Kidney epithelial cell (primary cell): ENCODE data around the gene NPC2. TPM values are rescaled to one million over a fixed set of nuclear protein-coding genes. Genes with fewer than 3 reads are reported as not detected.

Experiments used
- DNase-seq: peaks from one replicate; pipeline ENCODE4 v3.0.0-alpha.2; 2010; ENCODE audit warnings: low read depth
- H3K27me3 ChIP-seq: 2 replicates; pipeline ENCODE4 v1.6.0; 2011; ENCODE audit warnings: low read length; ENCODE audit not compliant: control insufficient read depth, insufficient read depth
- H3K36me3 ChIP-seq: 2 replicates; pipeline ENCODE4 v1.5.1; 2011; ENCODE audit warnings: low read length; ENCODE audit not compliant: control insufficient read depth, insufficient read depth
- H3K4me3 ChIP-seq: 2 replicates; pipeline ENCODE4 v1.5.1; 2011; ENCODE audit warnings: low read depth, mild to moderate bottlenecking, control low read depth, low read length
- total RNA-seq: library from RNA; depleted of rRNA; stranded (reverse); fragments of >200 nt; gene quantifications from 2 replicates; pipeline ENCODE4 v1.2.3, GENCODE V29; 2015
- TF ChIP-seq, protein P1 (sequence below): IDR thresholded peaks from 2 replicates; pipeline ENCODE4 v1.5.1; 2011; ENCODE audit warnings: mild to moderate bottlenecking, moderate library complexity, low read length, control low read depth, inconsistent platforms; ENCODE audit not compliant: insufficient read depth, poor library complexity, severe bottlenecking

NPC2 gene
- total RNA-seq, 1 donor from 2014 or later: 415 TPM

DNA sequence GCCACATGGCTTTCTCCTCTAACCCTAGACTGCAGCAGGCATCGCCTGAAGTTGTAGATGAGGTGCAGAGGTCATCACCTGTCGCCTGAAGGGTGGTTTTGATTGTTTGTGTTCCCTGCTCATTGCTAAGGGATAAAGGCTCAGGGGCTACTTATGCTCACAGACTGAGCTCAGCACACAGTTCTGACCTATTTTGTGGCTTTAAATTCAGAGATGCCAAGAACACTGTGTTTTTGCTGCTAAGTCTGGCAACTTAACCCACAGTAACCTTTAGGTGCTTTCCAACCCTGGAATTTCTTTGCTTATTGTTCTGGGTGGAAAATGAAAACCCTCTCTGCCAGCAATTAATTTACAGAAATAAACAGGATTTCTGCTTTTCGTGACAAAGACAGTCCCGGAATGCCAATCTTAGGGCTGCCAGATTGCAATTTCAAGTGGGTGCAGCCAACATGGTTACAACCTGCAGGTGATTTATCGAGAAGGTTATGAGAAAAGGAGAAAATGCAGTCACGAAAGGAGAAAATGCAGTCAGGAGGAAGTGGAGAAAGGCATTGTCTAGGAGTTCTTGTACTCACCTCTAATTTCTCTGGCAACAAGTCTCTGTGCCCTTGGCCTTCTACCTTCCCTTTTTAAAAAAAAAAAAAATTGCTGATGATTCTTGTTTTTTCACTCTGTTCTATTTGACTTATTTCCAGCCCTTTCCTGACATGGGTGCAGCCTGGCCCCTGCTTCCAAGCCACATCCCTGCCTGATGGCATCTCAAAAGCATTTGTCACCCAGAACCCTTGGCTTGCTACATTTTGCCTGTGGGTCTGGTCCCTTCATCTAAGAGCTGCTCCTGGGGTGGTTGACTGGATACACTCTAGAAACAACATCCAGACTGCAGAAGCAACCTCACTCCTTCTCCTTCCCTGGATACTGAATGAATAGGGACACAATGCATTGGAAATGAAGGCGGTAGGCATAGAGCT is 23.3 kb downstream of the NPC2 start:
- no peaks in the 10 kb centered on the region for H3K27me3 ChIP-seq
- TF ChIP-seq, protein P1, sequence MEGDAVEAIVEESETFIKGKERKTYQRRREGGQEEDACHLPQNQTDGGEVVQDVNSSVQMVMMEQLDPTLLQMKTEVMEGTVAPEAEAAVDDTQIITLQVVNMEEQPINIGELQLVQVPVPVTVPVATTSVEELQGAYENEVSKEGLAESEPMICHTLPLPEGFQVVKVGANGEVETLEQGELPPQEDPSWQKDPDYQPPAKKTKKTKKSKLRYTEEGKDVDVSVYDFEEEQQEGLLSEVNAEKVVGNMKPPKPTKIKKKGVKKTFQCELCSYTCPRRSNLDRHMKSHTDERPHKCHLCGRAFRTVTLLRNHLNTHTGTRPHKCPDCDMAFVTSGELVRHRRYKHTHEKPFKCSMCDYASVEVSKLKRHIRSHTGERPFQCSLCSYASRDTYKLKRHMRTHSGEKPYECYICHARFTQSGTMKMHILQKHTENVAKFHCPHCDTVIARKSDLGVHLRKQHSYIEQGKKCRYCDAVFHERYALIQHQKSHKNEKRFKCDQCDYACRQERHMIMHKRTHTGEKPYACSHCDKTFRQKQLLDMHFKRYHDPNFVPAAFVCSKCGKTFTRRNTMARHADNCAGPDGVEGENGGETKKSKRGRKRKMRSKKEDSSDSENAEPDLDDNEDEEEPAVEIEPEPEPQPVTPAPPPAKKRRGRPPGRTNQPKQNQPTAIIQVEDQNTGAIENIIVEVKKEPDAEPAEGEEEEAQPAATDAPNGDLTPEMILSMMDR: no peak
- no peak overlapping the region for H3K4me3 ChIP-seq
- peaks cover 4% of the 10 kb centered on the region for H3K36me3 ChIP-seq
- DNase-seq: no peak

DNA sequence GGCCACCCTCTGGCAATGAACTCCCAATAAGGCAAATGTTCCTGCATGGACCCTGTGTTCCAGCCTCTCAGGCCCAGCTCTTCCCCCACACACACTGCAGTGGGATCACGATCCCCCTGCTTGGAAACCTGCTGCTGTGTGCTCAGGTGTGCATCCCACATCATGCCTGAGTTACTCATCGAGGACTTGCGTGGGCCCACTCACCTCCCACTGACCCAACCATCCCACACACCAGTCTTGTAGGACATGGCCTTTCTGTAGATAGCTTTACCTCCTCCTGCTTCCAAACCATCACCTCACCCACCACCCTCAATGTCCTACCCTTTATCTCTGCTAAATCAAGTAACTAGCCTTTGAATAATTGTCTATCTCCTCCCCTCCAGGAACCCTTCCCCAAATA is 24.6 kb downstream of the NPC2 start:
- Histone ChIP-seq H3K36me3 (no peaks in the 10 kb centered on the region), H3K4me3 (no peak overlapping the region), H3K27me3 (peaks cover 2% of the 10 kb centered on the region)
- TF ChIP-seq, protein P1: no peak
- DNase-seq: no peak

DNA sequence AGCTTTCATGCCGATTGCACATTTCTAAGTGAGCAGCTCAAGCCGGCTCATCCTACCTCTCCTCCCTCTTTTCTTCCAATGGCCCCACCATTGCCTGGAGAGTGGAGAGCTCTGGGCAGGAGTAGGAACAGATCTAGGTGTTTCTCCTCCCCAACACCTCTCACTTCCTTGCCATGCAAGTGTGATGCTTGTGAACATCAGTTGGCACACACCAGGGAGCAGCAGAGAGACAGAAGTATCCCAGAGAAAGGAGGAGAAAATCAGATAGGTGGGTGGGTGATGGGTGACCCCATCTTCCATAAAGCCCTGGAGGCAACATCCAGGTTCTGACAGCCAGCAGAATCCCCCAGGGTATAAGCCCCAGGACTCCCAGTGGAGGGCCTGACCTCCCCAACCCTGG is 27.8 kb downstream of the NPC2 start:
- H3K27me3 ChIP-seq: peaks cover 5% of the 10 kb centered on the region
- TF ChIP-seq, protein P1: no peak

DNA sequence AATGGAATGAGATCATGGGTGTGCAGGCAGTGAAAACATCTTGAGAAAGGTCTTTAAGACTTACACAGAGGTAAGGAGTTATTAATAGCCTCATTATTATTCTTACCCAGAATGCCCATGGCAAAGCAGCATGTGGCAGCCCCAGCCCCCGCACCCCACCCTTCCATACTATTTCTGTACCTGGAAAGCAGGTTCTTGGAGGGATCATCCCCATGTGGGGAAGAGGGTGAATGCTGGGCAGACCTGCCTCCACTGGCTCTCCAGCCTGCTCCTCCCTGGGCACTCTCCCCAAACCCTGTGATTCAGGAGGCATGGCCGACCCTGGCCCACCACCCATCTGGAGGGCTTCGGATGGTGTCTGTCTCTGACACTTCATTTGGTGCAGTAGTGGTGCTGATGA is 28.3 kb downstream of the NPC2 start:
- Histone ChIP-seq H3K36me3 (no peaks in the 10 kb centered on the region), H3K27me3 (peaks cover 5% of the 10 kb centered on the region), H3K4me3 (no peak overlapping the region)
- no peak for DNase-seq
- TF ChIP-seq, protein P1: no peak

More for the DNA sequence above, 27.8 kb downstream of the NPC2 start:
- Histone ChIP-seq H3K4me3 (no peak overlapping the region), H3K36me3 (no peaks in the 10 kb centered on the region)
- DNase-seq: no peak

DNA sequence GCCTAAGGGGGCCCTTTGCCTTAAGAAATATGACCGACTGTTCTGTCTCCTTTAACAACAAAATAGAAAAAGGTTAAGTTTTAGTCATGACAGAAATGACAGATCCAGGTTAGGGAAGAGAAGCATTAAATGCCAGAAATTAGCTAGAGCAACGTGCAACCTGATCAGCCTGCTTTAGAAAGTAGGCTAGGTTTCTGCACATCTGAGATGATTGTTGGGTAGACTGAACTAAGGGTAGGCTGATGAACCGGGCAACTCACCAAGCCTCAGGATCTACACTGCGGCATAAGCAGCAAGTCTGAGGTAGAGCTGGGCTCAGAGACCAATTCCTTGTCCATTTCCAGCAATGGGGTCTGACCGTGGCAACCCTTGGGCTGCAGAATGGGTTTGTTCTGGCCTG is 29.4 kb downstream of the NPC2 start:
- no peak for DNase-seq
- Histone ChIP-seq H3K36me3 (no peaks in the 10 kb centered on the region), H3K4me3 (no peak overlapping the region), H3K27me3 (peaks cover 8% of the 10 kb centered on the region)
- TF ChIP-seq, protein P1: no peak
